Gastroesophageal sphincter (tissue), 3 donors: ENCODE measurements around the gene ENOX1.
"Not testable (repeated sequence)": the region's sequence is repeated elsewhere in the genome, so short reads cannot be mapped to it uniquely, and the experiment has no call there.

ENCODE experiments used
- CTCF ChIP-seq, 4 experiments: fragments of 200-600 bp in 2 of 4; fragments of 450-650 bp in 2 of 4; sonication (generic) in 1 of 4; IDR thresholded peaks; one replicate each; pipeline ENCODE4 v1.5.1; 2017 to 2019; ENCODE audit warnings: antibody characterized with exemption in 4 of 4, mild to moderate bottlenecking in 2 of 4, moderate library complexity in 2 of 4
- POLR2A ChIP-seq, 2 donors: fragments of 450-650 bp; IDR thresholded peaks; one replicate each; pipeline ENCODE4 v1.6.1; 2017; ENCODE audit warnings: antibody characterized with exemption in 2 of 2, mild to moderate bottlenecking in 2 of 2, moderate library complexity in 1 of 2

- not testable (repeated sequence) for TF ChIP-seq CTCF, POLR2A (IDR thresholded peaks at IDR 0.05)
Observed at GRCh38 chr13:43824656-43825055, 37.9 kb upstream of the ENOX1 start.
